HepG2 (cell line): ENCODE data around the gene FITM1. TPM values are rescaled to one million over a fixed set of nuclear protein-coding genes. Genes with fewer than 3 reads are reported as not detected.
A peak's percentile ranks its signal among the peaks of the same experiment; 100 is the strongest.

Source experiments
- ATAC-seq: fragments of 200-7000 bp; cut with Tn5 transposase; 3 replicates; pipeline ENCODE4 v1.9.1; 2020; ENCODE audit warnings: mild to moderate bottlenecking, moderate library complexity
- BruUV-seq: library from RNA; stranded (reverse); fragments of 400-500 nt; replicated peaks from 2 replicates; lab custom pipeline; 2021; lab: Mats Ljungman, UMichigan
- CTCF ChIA-PET: fragments of 300-600 bp; formaldehyde crosslinking; extraction: SDS; loops from one replicate; lab custom pipeline; 2021; ENCODE audit warnings: low total read pairs, inconsistent platforms, low intra/inter-chr PET ratio; lab: Yijun Ruan, JAX
- POLR2A ChIA-PET: fragments of 350-600 bp; sonication (Branson Sonifier 250); formaldehyde crosslinking; loops from one replicate; lab custom pipeline; 2020; ENCODE audit warnings: antibody characterized with exemption, inconsistent platforms; lab: Yijun Ruan, JAX
- DNase-seq: peaks from one replicate; pipeline ENCODE4 v3.0.0-alpha.2; 2015; ENCODE audit warnings: low spot score
- FAIRE-seq: peaks from 3 replicates; lab custom pipeline; 2011; peaks lifted over from hg19 to GRCh38; lab: Jason Lieb, UNC
- H2AFZ ChIP-seq: one replicate; pipeline ENCODE4 v1.6.1; 2011; ENCODE audit warnings: low read length, inconsistent platforms
- H3K27ac ChIP-seq: fragments of 300-600 bp; 3 replicates; pipeline ENCODE4 v1.8.0; 2011; ENCODE audit warnings: mixed run types, mild to moderate bottlenecking, mixed read lengths, low read length, inconsistent platforms; ENCODE audit not compliant: insufficient read depth; ENCODE audit errors: extremely low read length
- H3K27me3 ChIP-seq, 2 experiments: fragments of 200-600 bp in 1 of 2; 2 replicates in 1 of 2; 3 replicates in 1 of 2; pipeline versions ENCODE4 v1.6.0 to v1.8.0; 2011; ENCODE audit warnings: low read length in 2 of 2, mild to moderate bottlenecking in 2 of 2, moderate library complexity in 2 of 2, inconsistent platforms in 1 of 2; ENCODE audit not compliant: insufficient read depth in 2 of 2, control insufficient read depth in 1 of 2
- H3K36me3 ChIP-seq, 2 experiments: fragments of 200-600 bp in 1 of 2; replicated peaks in 1 of 2; 2 replicates in 1 of 2; 3 replicates in 1 of 2; pipeline versions ENCODE4 v1.5.1 to v1.8.0; 2011; ENCODE audit warnings: low read length in 2 of 2, inconsistent platforms in 1 of 2; ENCODE audit not compliant: insufficient read depth in 2 of 2, control insufficient read depth in 1 of 2
- H3K4me1 ChIP-seq: 2 replicates; pipeline ENCODE4 v1.5.1; 2012; ENCODE audit warnings: low read length, inconsistent platforms; ENCODE audit not compliant: insufficient read depth
- H3K4me2 ChIP-seq: 2 replicates; pipeline ENCODE4 v1.6.0; 2011; ENCODE audit warnings: low read depth, low read length, inconsistent platforms
- H3K4me3 ChIP-seq, 3 experiments: fragments of 200-600 bp in 1 of 3; sonication (generic), shearing (Covaris generic) in 1 of 3; replicated peaks in 1 of 3; 2 replicates each; pipeline ENCODE4 v1.5.1; 2011 to 2016; ENCODE audit warnings: low read length in 3 of 3, inconsistent platforms in 2 of 3, low read depth in 2 of 3, mild to moderate bottlenecking in 2 of 3, control low read depth in 1 of 3, mixed read lengths in 1 of 3; ENCODE audit not compliant: insufficient read depth in 1 of 3
- H3K79me2 ChIP-seq: one replicate; pipeline ENCODE4 v1.6.1; 2011; ENCODE audit warnings: low read length, inconsistent platforms; ENCODE audit not compliant: insufficient read depth
- H3K9ac ChIP-seq: 2 replicates; pipeline ENCODE4 v1.6.0; 2011; ENCODE audit warnings: mild to moderate bottlenecking, low read depth, low read length, inconsistent platforms; ENCODE audit not compliant: insufficient read depth
- H3K9me3 ChIP-seq: 2 replicates; pipeline ENCODE4 v1.5.1; 2012; ENCODE audit warnings: mild to moderate bottlenecking, low read length
- H4K20me1 ChIP-seq: 2 replicates; pipeline ENCODE4 v1.6.0; 2011; ENCODE audit warnings: inconsistent platforms, mild to moderate bottlenecking, low read length, moderate library complexity; ENCODE audit not compliant: insufficient read depth
- ADNP ChIP-seq: sonication (generic); formaldehyde crosslinking; IDR thresholded peaks from 2 replicates; pipeline ENCODE4 v1.4.0; 2020; ENCODE audit warnings: missing genetic modification reagents
- AKNA ChIP-seq: sonication (generic); formaldehyde crosslinking; IDR thresholded peaks from 2 replicates; pipeline ENCODE4 v1.4.0; 2020; ENCODE audit warnings: missing genetic modification reagents, borderline replicate concordance
- LCORL ChIP-seq, 2 experiments: fragments of 450-650 bp in 1 of 2; sonication (generic) in 1 of 2; formaldehyde crosslinking in 1 of 2; IDR thresholded peaks; 2 replicates each; pipeline versions ENCODE4 v1.5.0 to v1.6.1; 2017 to 2020; ENCODE audit warnings: antibody characterized with exemption in 1 of 2, missing genetic modification reagents in 1 of 2
- MED8 ChIP-seq: sonication (generic); formaldehyde crosslinking; IDR thresholded peaks from 2 replicates; pipeline ENCODE4 v1.8.1; 2023; ENCODE audit warnings: mild to moderate bottlenecking, missing genetic modification reagents; ENCODE audit not compliant: insufficient replicate concordance
- RXRB ChIP-seq: IDR thresholded peaks from 2 replicates; pipeline ENCODE4 v1.6.1; 2016; ENCODE audit warnings: borderline replicate concordance, missing genetic modification reagents, missing compliant biosample characterization
- SP4 ChIP-seq: sonication (generic); formaldehyde crosslinking; IDR thresholded peaks from 2 replicates; pipeline ENCODE4 v1.8.1; 2023; ENCODE audit warnings: mild to moderate bottlenecking, missing genetic modification reagents
- STAG1 ChIP-seq: sonication (generic); formaldehyde crosslinking; IDR thresholded peaks from 2 replicates; pipeline ENCODE4 v1.4.0; 2020; ENCODE audit warnings: missing genetic modification reagents
- THAP9 ChIP-seq: sonication (generic); formaldehyde crosslinking; IDR thresholded peaks from 2 replicates; pipeline ENCODE4; 2020; ENCODE audit warnings: missing genetic modification reagents, mild to moderate bottlenecking, borderline replicate concordance
- ZFP82 ChIP-seq: sonication (generic); formaldehyde crosslinking; IDR thresholded peaks from 2 replicates; pipeline ENCODE4 v1.5.1; 2020; ENCODE audit warnings: mild to moderate bottlenecking, missing genetic modification reagents, borderline replicate concordance
- ZNF24 ChIP-seq: fragments of 450-650 bp; IDR thresholded peaks from 2 replicates; pipeline ENCODE4 v1.6.1; 2017; ENCODE audit warnings: antibody characterized with exemption, mild to moderate bottlenecking
- ZNF33B ChIP-seq: sonication (generic); formaldehyde crosslinking; IDR thresholded peaks from 2 replicates; pipeline ENCODE4 v1.5.1; 2020; ENCODE audit warnings: mild to moderate bottlenecking, missing genetic modification reagents
- ZNF503 ChIP-seq: sonication (generic); formaldehyde crosslinking; IDR thresholded peaks from 2 replicates; pipeline ENCODE4 v1.4.0; 2020; ENCODE audit warnings: missing genetic modification reagents
- ZNF879 ChIP-seq: sonication (generic); formaldehyde crosslinking; IDR thresholded peaks from 2 replicates; pipeline ENCODE4 v1.8.1; 2023; ENCODE audit warnings: missing genetic modification reagents
- ZSCAN22 ChIP-seq: sonication (generic); formaldehyde crosslinking; IDR thresholded peaks from 2 replicates; pipeline ENCODE4 v1.4.0; 2020; ENCODE audit warnings: mild to moderate bottlenecking, missing genetic modification reagents
- WGBS: methylation state at CpG from one replicate; pipeline ENCODE4 v1.1.6; 2017; ENCODE audit warnings: low lambda C conversion rate; 5-methylcytosine and 5-hydroxymethylcytosine counted together
- in situ Hi-C: cut with HindIII; loops from 2 replicates; pipeline ENCODE4 v1.10.0; 2017; ENCODE audit warnings: low pct_unique_long_range_greater_than_20kb; ENCODE audit not compliant: extremely low pct_ligation_motif_present
- intact Hi-C: fragments of 100-400 bp; cut with micrococcal nuclease; formaldehyde crosslinking; loops from one replicate; pipeline ENCODE4 v1.10.0; 2022; ENCODE audit not compliant: unreplicated experiment
- polyA plus RNA-seq, 8 experiments: library from polyadenylated mRNA; depleted of rRNA in 3 of 8; stranded (reverse) in 7 of 8; unstranded in 1 of 8; fragments of >200 nt; fragmentation: Illumina TruSeq in 4 of 8; extraction: Trizol in 4 of 8; gene quantifications; 2 replicates each; pipeline versions ENCODE4 v1.2.1 to v1.2.3, GENCODE V29; 2011 to 2016; ENCODE audit warnings: low read depth in 4 of 8, missing spikeins in 1 of 8, mixed read lengths in 1 of 8; ENCODE audit not compliant: insufficient read depth in 1 of 8
- total RNA-seq, 5 experiments: library from RNA; depleted of rRNA; stranded (reverse); fragments of >200 nt; fragmentation: Illumina TruSeq; extraction: Trizol; gene quantifications; 2 replicates each; pipeline ENCODE4 v1.2.3, GENCODE V29; 2016; ENCODE audit warnings: low read depth in 1 of 5

Gene FITM1
- total and polyA plus RNA-seq, 2 of the 13 experiments (the other 11 are each of a cell fraction or from before 2014, with no cell fraction given): 2.7 to 5.8 TPM

GRCh38 chr14:24110523-24110922 lies 19.9 kb upstream of the FITM1 start:
- no peak overlapping the region for H3K9ac ChIP-seq
- no peak overlapping the region for H2AFZ ChIP-seq
- H3K36me3 ChIP-seq: no peaks in the 10 kb centered on the region
- peaks cover 7% of the 10 kb centered on the region for H3K79me2 ChIP-seq
- no peak for FAIRE-seq
- 63% methylated on average over 1 of the region's 1 CpG for WGBS
- H3K27ac ChIP-seq: peak overlapping the region; percentile 4
- no peak for ATAC-seq
- no TSS peak for BruUV-seq
- H4K20me1 ChIP-seq: no peaks in the 10 kb centered on the region
- no peak for DNase-seq
- no peak overlapping the region; a peak in 1 of 6 replicates for H3K4me3 ChIP-seq
- intact Hi-C loops: loop anchor here (10.0 kb wide), 2 partner anchors 806 to 1016 kb away; partner anchors contain the start of genes ACIN1, BCL2L2, C14orf119 and PPP1R3E
- H3K4me1 ChIP-seq: peaks cover 59% of the 10 kb centered on the region
- peak overlapping the region; percentile 26 for H3K4me2 ChIP-seq
- in situ Hi-C loops: loop anchor here (25.0 kb wide), 1 partner anchor 1523 kb away; the partner anchor contains the start of genes ABHD4 and DAD1
- ChIA-PET CTCF (interaction anchor here (1.1 to 5.4 kb wide), 2 partner anchors 50 to 51 kb away, joined by 4 to 86 read pairs; partner anchors contain the start of gene IRF9), POLR2A (interaction anchor here (1.1 to 11.8 kb wide), 8 partner anchors 15 to 160 kb away, joined by 4 to 594 read pairs (median 22); partner anchors contain the start of genes CHMP4A, EMC9, FITM1 and IRF9)
- no peaks in the 10 kb centered on the region for H3K9me3 ChIP-seq
- no peaks in the 10 kb centered on the region; a peak in 1 of 5 replicates for H3K27me3 ChIP-seq
- TF ChIP-seq MED8 (no peak), AKNA (CRISPR knock-in tag) (no peak), ZFP82 (CRISPR knock-in tag) (no peak), SP4 (no peak), ADNP (CRISPR knock-in tag) (no peak), ZNF503 (CRISPR knock-in tag) (no peak), ZSCAN22 (CRISPR knock-in tag) (no peak), RXRB (0 out of 2 replicates have a peak, but pooled peaks have one; percentile 9), THAP9 (CRISPR knock-in tag) (no peak), STAG1 (no peak), ZNF33B (CRISPR knock-in tag) (no peak), LCORL (IDR thresholded peaks at IDR 0.05) (no peak), LCORL (CRISPR knock-in tag; IDR thresholded peaks at IDR 0.05) (no peak), ZNF879 (peak; percentile 24; the same call in 1 of the 2 replicates), ZNF24 (0 out of 2 replicates have a peak, but pooled peaks have one; percentile 44)
